Lung (tissue), 12 donors: Measurements from ENCODE around the gene PAIP1. TPM values are rescaled to one million over a fixed set of nuclear protein-coding genes. Genes with fewer than 3 reads are reported as not detected.

Experiments used
- ATAC-seq: fragments of 200-7000 bp; cut with Tn5 transposase; one replicate; pipeline ENCODE4 v1.9.1; 2020; ENCODE audit warnings: moderate number of reproducible peaks; ENCODE audit not compliant: insufficient read depth, low FRiP score
- DNase-seq, 3 donors: peaks; one replicate each; pipeline ENCODE4 v3.0.0-alpha.2; 2013 to 2017
- H3K27ac ChIP-seq, 2 donors: one replicate each; pipeline ENCODE4 v1.5.1; 2013; ENCODE audit warnings: mild to moderate bottlenecking in 2 of 2, moderate library complexity in 2 of 2, control low read depth in 1 of 2, inconsistent platforms in 1 of 2, low read depth in 1 of 2, low read length in 1 of 2
- H3K27me3 ChIP-seq, 3 donors: one replicate each; pipeline ENCODE4 v1.5.1; 2013; ENCODE audit warnings: low read length in 2 of 3; ENCODE audit not compliant: control insufficient read depth in 3 of 3, insufficient read depth in 3 of 3
- H3K36me3 ChIP-seq, 4 donors: one replicate each; pipeline ENCODE4 v1.5.1; 2013; ENCODE audit warnings: low read length in 4 of 4, mild to moderate bottlenecking in 1 of 4, moderate library complexity in 1 of 4; ENCODE audit not compliant: control insufficient read depth in 4 of 4, insufficient read depth in 4 of 4
- H3K4me1 ChIP-seq, 5 donors: one replicate each; pipeline ENCODE4 v1.5.1; 2013; ENCODE audit warnings: low read length in 5 of 5, mild to moderate bottlenecking in 2 of 5, moderate library complexity in 1 of 5; ENCODE audit not compliant: control insufficient read depth in 5 of 5, insufficient read depth in 5 of 5
- H3K4me3 ChIP-seq: one replicate; pipeline ENCODE4 v1.5.1; 2013; ENCODE audit warnings: mild to moderate bottlenecking, control low read depth, moderate library complexity
- H3K9ac ChIP-seq, 2 donors: one replicate each; pipeline ENCODE4 v1.5.1; 2013; ENCODE audit warnings: low read length in 2 of 2, control low read depth in 1 of 2; ENCODE audit not compliant: insufficient read depth in 1 of 2
- H3K9me3 ChIP-seq, 4 donors: one replicate each; pipeline ENCODE4 v1.5.1; 2013; ENCODE audit warnings: low read length in 3 of 4, mild to moderate bottlenecking in 1 of 4, moderate library complexity in 1 of 4; ENCODE audit not compliant: control insufficient read depth in 4 of 4, insufficient read depth in 3 of 4
- CTCF ChIP-seq: IDR thresholded peaks from 2 replicates; pipeline ENCODE4 v1.5.1; 2012; ENCODE audit warnings: mild to moderate bottlenecking; ENCODE audit errors: control extremely low read depth, extremely low read depth
- WGBS, 2 donors: extraction: QIAGEN DNeasy Blood & Tissue Kit; methylation state at CpG; one replicate each; pipeline ENCODE4 v1.1.7; 2013; 5-methylcytosine and 5-hydroxymethylcytosine counted together
- polyA plus RNA-seq, 2 donors: library from polyadenylated mRNA; stranded (reverse); fragments of 200-250 nt; gene quantifications; one replicate each; pipeline ENCODE4 v1.2.1, GENCODE V29; 2013
- total RNA-seq, 2 donors: library from RNA; depleted of rRNA in 1 of 2; stranded (reverse); fragments of >200 nt in 1 of 2; gene quantifications; one replicate each; pipeline ENCODE4 v1.2.1, GENCODE V29; 2014 to 2021
- donor health status: control.
- donor health status: control.
- donor health status: Bipolar disorder and iron deficiency.
- donor health status: healthy.
- donor health status: DM: yes; HTN: yes; CAD: no.

PAIP1 gene
- total and polyA plus RNA-seq, 4 donors, result 46.1 to 91.1 (median 55.0) TPM

- Histone ChIP-seq H3K9ac (no peak overlapping the region), H3K36me3 (peaks cover under 1 to 19% (median 10%) of the 10 kb centered on the region in 4 donors), H3K27me3 (no peaks in the 10 kb centered on the region), H3K4me1 (peaks cover 0 to 10% (median 0%) of the 10 kb centered on the region in 5 donors), H3K27ac (no peak overlapping the region), H3K9me3 (no peaks in the 10 kb centered on the region), H3K4me3 (no peak overlapping the region)
- ATAC-seq (no peak), DNase-seq (no peak)
- no peak for TF ChIP-seq CTCF
- 76 to 97% methylated on average over 1 of the region's 1 CpG for WGBS, 2 donors
These were observed 36.3 kb downstream of the PAIP1 start for GRCh38 chr5:43520615-43521014.

GRCh38 chr5:43515678-43516048, 41.2 kb downstream of the PAIP1 start:
- no peak for TF ChIP-seq CTCF
- WGBS, 2 donors, result 20 to 38% methylated on average over 1 of the region's 1 CpG
- peak overlapping the region in 1 of 2 donors; percentile 93 for H3K27ac ChIP-seq
- no peak overlapping the region for H3K4me3 ChIP-seq
- no peaks in the 10 kb centered on the region for H3K27me3 ChIP-seq
- H3K9ac ChIP-seq, result peak overlapping the region in 1 of 2 donors; percentile 93
- no peak for DNase-seq
- H3K4me1 ChIP-seq, result peaks cover 0 to 21% (median 6%) of the 10 kb centered on the region in 5 donors
- H3K9me3 ChIP-seq, result no peaks in the 10 kb centered on the region
- ATAC-seq, result no peak
- no peaks in the 10 kb centered on the region for H3K36me3 ChIP-seq

GRCh38 chr5:43514816-43515677, 41.8 kb downstream of the PAIP1 start, which contains the start of gene C5orf34:
C5orf34 (minus strand) TSS chr5:43515148; CDS start chr5:43509339, 5,809 bp downstream.
- Histone ChIP-seq H3K9me3 (no peaks in the 10 kb centered on the region), H3K27me3 (no peaks in the 10 kb centered on the region), H3K27ac (peak within 1 kb of the TSS; percentile 92 to 93), H3K4me1 (peaks cover 0 to 21% (median 6%) of the 10 kb centered on the region in 5 donors), H3K9ac (peak within 1 kb of the TSS; percentile 89 to 93), H3K4me3 (peak within 1 kb of the TSS; percentile 63), H3K36me3 (no peaks in the 10 kb centered on the region)
- no peak for TF ChIP-seq CTCF
- DNase-seq, result peak; percentile 98 to 99 (median 98)
- peak; percentile 100 for ATAC-seq
- 0% methylated on average over 35 of the region's 35 CpGs for WGBS, 2 donors
